KG1 (cell line): ENCODE measurements around the gene PMPCB.

Source experiments
- DNase-seq: peaks from one replicate; lab custom pipeline; 2025; lab: John Stamatoyannopoulos, UW

Gene PMPCB

GRCh38 chr7:103336761-103337160 lies 39.5 kb downstream of the PMPCB start:
- no peak for DNase-seq

- no peak for DNase-seq
These were observed 41.6 kb downstream of the PMPCB start for GRCh38 chr7:103338864-103339263.

GRCh38 chr7:103341466-103341865 lies 44.2 kb downstream of the PMPCB start:
- no peak for DNase-seq

DNA sequence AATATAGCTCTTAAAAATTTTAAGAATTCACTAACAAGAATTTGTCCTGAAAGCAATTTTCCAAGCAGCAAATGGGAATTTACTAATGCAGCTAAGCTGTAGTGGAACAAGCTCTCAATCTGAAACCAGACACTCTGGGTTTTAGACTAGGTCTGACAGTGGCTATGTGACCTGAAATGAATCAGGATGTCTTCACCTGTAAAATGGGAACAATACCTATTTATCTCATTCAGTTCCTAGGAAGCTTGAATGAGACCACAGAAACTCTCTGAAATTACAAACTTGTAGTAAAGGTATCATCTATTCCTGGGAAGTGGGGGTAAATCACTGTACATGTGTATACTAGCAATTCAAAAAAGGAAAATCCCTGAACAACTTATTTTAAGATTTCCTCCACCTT lies 46.1 kb downstream of the PMPCB start:
- DNase-seq = no peak

DNA sequence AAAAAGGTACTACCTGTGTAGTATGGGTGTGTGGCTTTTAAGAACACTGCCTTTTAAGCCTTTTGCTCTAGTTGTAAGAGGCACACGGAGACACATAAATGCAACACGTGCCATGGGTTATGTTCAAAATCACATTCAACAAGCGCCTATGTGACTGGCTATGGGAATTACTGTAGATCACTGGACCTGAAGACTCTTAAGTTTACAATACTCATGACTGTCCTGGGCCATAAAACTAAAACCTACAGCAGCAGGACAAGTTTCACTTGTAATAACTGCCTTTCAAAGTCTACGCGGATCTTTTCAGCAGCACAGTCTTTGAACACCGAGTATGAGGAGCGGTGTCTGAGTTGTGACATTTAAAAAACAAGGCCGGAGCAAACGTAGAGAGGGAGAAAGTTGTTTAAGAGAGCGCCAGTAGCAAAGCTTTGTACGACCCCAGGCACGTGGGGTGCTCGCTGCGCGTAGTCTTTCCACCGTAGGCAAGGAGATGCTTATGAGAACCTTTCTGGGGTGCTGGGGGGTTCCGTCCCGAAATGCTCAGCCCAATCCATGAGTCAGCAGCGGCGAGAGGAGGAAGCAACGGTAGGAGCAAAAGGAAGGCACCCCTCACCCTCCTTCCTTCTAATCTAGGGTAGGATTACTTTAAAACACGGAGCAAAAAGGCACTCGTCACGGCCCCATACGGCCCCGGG lies 46.7 kb downstream of the PMPCB start:
- no peak for DNase-seq

DNA sequence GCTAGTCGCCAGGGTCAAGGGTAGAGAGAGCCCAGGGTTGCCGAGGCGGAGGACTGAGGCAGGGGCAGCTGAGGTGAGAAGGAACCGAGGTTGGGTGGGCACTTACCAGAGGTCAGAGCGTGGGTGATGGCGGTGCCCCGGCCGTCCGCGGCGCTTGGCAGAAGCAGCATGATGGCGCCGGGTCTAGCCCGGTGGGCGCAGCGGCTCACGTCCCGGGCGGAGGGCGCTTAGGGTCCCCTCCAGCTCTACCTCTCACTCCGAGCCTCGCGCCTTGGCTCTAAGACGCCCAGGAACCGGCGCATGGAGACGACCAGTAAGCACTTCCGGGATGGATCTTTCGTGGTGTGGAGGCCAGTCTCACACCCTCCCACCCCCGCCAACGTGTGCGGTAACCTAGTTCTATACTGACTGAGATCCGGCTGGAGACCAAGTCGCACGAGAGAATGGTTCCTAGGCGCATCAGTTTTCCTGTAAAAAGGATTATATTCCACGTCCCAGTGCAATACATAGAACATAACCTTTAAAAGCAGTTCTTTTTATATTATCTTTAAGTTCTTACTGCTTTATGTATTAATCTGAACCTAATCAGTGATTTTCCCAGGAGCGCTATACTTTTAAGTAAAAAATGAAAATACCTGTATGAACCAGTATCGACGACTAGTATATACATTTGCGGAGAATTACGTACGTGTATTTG lies 47.4 kb downstream of the PMPCB start, which contains the start of gene DNAJC2:
Gene DNAJC2 (minus strand): TSS at position 315 of the 697 bp plus-strand sequence. CDS start 145 bp downstream, at position 170.
- peak; percentile 47 for DNase-seq

- DNase-seq = no peak
These were observed 49.2 kb downstream of the PMPCB start for GRCh38 chr7:103346396-103346795.

DNA sequence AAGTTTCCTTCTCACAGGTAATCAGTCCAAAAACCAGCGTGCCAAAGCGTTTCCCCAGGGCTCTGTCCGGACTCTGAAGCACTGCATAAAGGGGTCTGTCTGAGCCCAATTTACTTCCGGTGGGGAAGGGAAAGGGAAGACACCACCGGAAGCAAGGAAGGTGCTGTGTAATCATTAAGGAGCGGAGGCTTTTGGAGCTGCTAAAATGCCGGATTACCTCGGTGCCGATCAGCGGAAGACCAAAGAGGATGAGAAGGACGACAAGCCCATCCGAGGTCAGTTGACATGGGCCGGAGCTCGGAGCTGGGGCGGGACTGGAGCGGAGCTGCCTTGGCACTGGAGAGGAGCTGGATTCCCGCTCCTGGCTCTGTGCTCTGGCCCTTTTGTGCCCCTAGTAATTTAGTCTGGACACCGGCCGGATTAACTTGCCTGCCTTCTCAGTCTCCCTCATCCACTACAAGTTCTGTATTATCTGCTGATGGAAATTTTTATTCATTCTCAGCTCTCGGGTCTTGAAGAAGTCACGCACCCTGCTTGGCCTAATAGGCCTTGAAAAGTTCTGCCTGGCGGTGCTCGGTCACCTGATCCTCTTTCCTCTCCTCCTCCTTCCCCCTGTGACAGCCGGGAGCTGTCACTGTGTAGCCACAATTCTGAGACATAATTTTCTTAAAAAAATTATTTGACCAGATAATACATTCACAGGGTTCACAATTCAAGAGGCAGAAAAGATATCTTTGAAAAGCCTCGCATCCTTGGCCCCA lies 50.5 kb downstream of the PMPCB start, which contains the start of gene PSMC2:
Gene PSMC2 (plus strand): TSS at position 137 of the 761 bp plus-strand sequence. CDS start 69 bp downstream, at position 206.
- DNase-seq = peak; percentile 8

GRCh38 chr7:103348452-103348851 lies 51.2 kb downstream of the PMPCB start:
- no peak for DNase-seq

DNA sequence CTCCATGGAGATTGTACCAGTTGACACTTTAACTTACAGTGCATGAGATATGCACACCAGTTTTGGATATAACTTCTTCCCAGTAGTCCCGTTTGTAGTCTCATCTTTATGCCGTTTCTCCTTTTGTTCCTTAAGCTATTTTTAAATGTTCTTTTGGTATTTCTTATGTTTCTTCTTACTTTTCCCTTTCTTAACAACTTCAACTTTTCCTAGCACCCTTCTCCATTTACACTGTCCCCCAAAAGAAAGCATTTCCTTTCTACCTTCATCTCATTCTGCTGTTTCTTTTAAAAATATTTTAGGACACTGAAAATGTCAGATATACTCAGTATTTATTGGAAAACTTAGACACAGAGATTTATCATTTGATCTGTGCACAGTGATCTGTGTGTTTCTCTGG lies 51.7 kb downstream of the PMPCB start:
- DNase-seq = no peak

GRCh38 chr7:103349805-103350204 lies 52.6 kb downstream of the PMPCB start:
- no peak for DNase-seq
